HepG2 (cell line): ENCODE measurements around the gene HNRNPUL2. TPM values are rescaled to one million over a fixed set of nuclear protein-coding genes. Genes with fewer than 3 reads are reported as not detected.

Source experiments
- GLI4 ChIP-seq: sonication (generic); formaldehyde crosslinking; IDR thresholded peaks from 2 replicates; pipeline ENCODE4 v1.5.1; 2020; ENCODE audit warnings: missing genetic modification reagents, mild to moderate bottlenecking, moderate library complexity, borderline replicate concordance
- KDM5B ChIP-seq: sonication (generic); formaldehyde crosslinking; IDR thresholded peaks from 2 replicates; pipeline ENCODE4 v1.4.0; 2020; ENCODE audit warnings: missing genetic modification reagents, mild to moderate bottlenecking, borderline replicate concordance
- KMT2A ChIP-seq: sonication (generic); formaldehyde crosslinking; IDR thresholded peaks from 2 replicates; pipeline ENCODE4 v1.4.0; 2020; ENCODE audit warnings: missing genetic modification reagents
- NFIB ChIP-seq: sonication (generic); formaldehyde crosslinking; IDR thresholded peaks from 2 replicates; pipeline ENCODE4 v1.9.0; 2021; ENCODE audit warnings: missing genetic modification reagents, mild to moderate bottlenecking, borderline replicate concordance
- PAWR ChIP-seq: sonication (generic); formaldehyde crosslinking; IDR thresholded peaks from 2 replicates; pipeline ENCODE4 v1.4.0; 2020; ENCODE audit warnings: missing genetic modification reagents, mild to moderate bottlenecking, borderline replicate concordance
- PAXIP1 ChIP-seq: sonication (generic); formaldehyde crosslinking; conservative IDR thresholded peaks from 2 replicates; pipeline ENCODE4 v1.4.0; 2020; ENCODE audit warnings: mild to moderate bottlenecking, missing genetic modification reagents, moderate library complexity
- SP1 ChIP-seq, 2 experiments: fragments of 450-650 bp in 1 of 2; sonication (generic) in 1 of 2; formaldehyde crosslinking in 1 of 2; IDR thresholded peaks; 2 replicates each; pipeline versions ENCODE4 v1.4.0 to v1.6.1; 2016 to 2020; ENCODE audit warnings: missing genetic modification reagents in 1 of 2
- TCF7L2 ChIP-seq: IDR thresholded peaks from 2 replicates; pipeline ENCODE4 v1.6.1; 2011; ENCODE audit warnings: mild to moderate bottlenecking, low read depth, low read length, moderate library complexity
- YEATS4 ChIP-seq: sonication (generic); formaldehyde crosslinking; IDR thresholded peaks from 2 replicates; pipeline ENCODE4 v1.4.0; 2020; ENCODE audit warnings: missing genetic modification reagents, borderline replicate concordance
- ZEB1 ChIP-seq: IDR thresholded peaks from 2 replicates; pipeline ENCODE4 v1.6.1; 2012; ENCODE audit warnings: mild to moderate bottlenecking, low read depth, inconsistent platforms; ENCODE audit not compliant: insufficient replicate concordance
- ZFX ChIP-seq: sonication (generic); formaldehyde crosslinking; IDR thresholded peaks from 2 replicates; pipeline ENCODE4 v1.4.0; 2020; ENCODE audit warnings: mild to moderate bottlenecking, low read depth, missing genetic modification reagents, moderate library complexity
- ZMYM4 ChIP-seq: sonication (generic); formaldehyde crosslinking; IDR thresholded peaks from 2 replicates; pipeline ENCODE4 v1.8.1; 2023; ENCODE audit warnings: mild to moderate bottlenecking, missing genetic modification reagents
- ZNF143 ChIP-seq: sonication (generic); formaldehyde crosslinking; IDR thresholded peaks from 2 replicates; pipeline ENCODE4 v1.4.0; 2020; ENCODE audit warnings: missing genetic modification reagents
- ZNF292 ChIP-seq: sonication (generic); formaldehyde crosslinking; IDR thresholded peaks from 2 replicates; pipeline ENCODE4 v1.8.1; 2022; ENCODE audit warnings: mild to moderate bottlenecking, low read depth, missing genetic modification reagents, borderline replicate concordance
- ZNF543 ChIP-seq: sonication (generic); formaldehyde crosslinking; IDR thresholded peaks from 2 replicates; pipeline ENCODE4 v1.4.0; 2020; ENCODE audit warnings: mild to moderate bottlenecking, missing genetic modification reagents
- ZNF75D ChIP-seq: sonication (generic); formaldehyde crosslinking; IDR thresholded peaks from 2 replicates; pipeline ENCODE4 v1.8.1; 2023; ENCODE audit warnings: missing genetic modification reagents, mild to moderate bottlenecking, borderline replicate concordance
- ZNF780A ChIP-seq: sonication (generic); formaldehyde crosslinking; IDR thresholded peaks from 2 replicates; pipeline ENCODE4 v1.8.0; 2022; ENCODE audit warnings: mild to moderate bottlenecking, missing genetic modification reagents, moderate library complexity
- ZNF781 ChIP-seq: sonication (generic); formaldehyde crosslinking; IDR thresholded peaks from 2 replicates; pipeline ENCODE4 v1.5.1; 2020; ENCODE audit warnings: borderline replicate concordance, mild to moderate bottlenecking, missing genetic modification reagents; ENCODE audit errors: not compliant biosample characterization
- ZSCAN5A ChIP-seq: sonication (generic); formaldehyde crosslinking; IDR thresholded peaks from 2 replicates; pipeline ENCODE4 v1.8.0; 2022; ENCODE audit warnings: mild to moderate bottlenecking, missing genetic modification reagents, borderline replicate concordance
- ZXDC ChIP-seq: sonication (generic); formaldehyde crosslinking; IDR thresholded peaks from 2 replicates; pipeline ENCODE4 v1.5.0; 2020; ENCODE audit warnings: mild to moderate bottlenecking, missing genetic modification reagents
- polyA plus RNA-seq, 8 experiments: library from polyadenylated mRNA; depleted of rRNA in 3 of 8; stranded (reverse) in 7 of 8; unstranded in 1 of 8; fragments of >200 nt; fragmentation: Illumina TruSeq in 4 of 8; extraction: Trizol in 4 of 8; gene quantifications; 2 replicates each; pipeline versions ENCODE4 v1.2.1 to v1.2.3, GENCODE V29; 2011 to 2016; ENCODE audit warnings: low read depth in 4 of 8, missing spikeins in 1 of 8, mixed read lengths in 1 of 8; ENCODE audit not compliant: insufficient read depth in 1 of 8
- total RNA-seq, 5 experiments: library from RNA; depleted of rRNA; stranded (reverse); fragments of >200 nt; fragmentation: Illumina TruSeq; extraction: Trizol; gene quantifications; 2 replicates each; pipeline ENCODE4 v1.2.3, GENCODE V29; 2016; ENCODE audit warnings: low read depth in 1 of 5

HNRNPUL2 gene
- total and polyA plus RNA-seq, 2 of the 13 experiments (the other 11 are each of a cell fraction or from before 2014, with no cell fraction given): 8.4 to 9.6 TPM

- TF ChIP-seq ZNF75D (CRISPR knock-in tag) (no peak), YEATS4 (CRISPR knock-in tag) (peak; percentile 58; the same call in 1 of the 2 replicates), GLI4 (CRISPR knock-in tag) (0 out of 2 replicates have a peak, but pooled peaks have one; percentile 12), ZSCAN5A (no peak), KMT2A (peak; percentile 65; the same call in 1 of the 2 replicates), NFIB (no peak), ZNF143 (CRISPR knock-in tag) (no peak), ZNF543 (CRISPR knock-in tag) (no peak), ZNF780A (CRISPR knock-in tag) (no peak), ZXDC (no peak), SP1 (IDR thresholded peaks at IDR 0.05) (peak; percentile 78), SP1 (CRISPR knock-in tag; IDR thresholded peaks at IDR 0.05) (peak; percentile 90), ZNF781 (CRISPR knock-in tag) (peak; percentile 46), KDM5B (CRISPR knock-in tag) (peak; percentile 59; the same call in 1 of the 2 replicates), ZNF292 (CRISPR knock-in tag) (peak; percentile 45; the same call in 1 of the 2 replicates), PAWR (no peak), ZMYM4 (CRISPR knock-in tag) (peak; percentile 64), ZEB1 (no peak), ZFX (CRISPR knock-in tag) (peak; percentile 55; the same call in 1 of the 2 replicates), TCF7L2 (no peak), PAXIP1 (CRISPR knock-in tag) (peak; percentile 40; the same call in 1 of the 2 replicates)
These were observed 26.7 kb upstream of the HNRNPUL2 start, which contains the start of gene ZBTB3 (continued) for GRCh38 chr11:62753736-62754603.
